Ishikawa (cell line): ENCODE results near the gene PTER.

Experiments used
- CEBPB ChIP-seq: IDR thresholded peaks from 2 replicates; pipeline ENCODE4 v1.6.1; 2012
- CREB1 ChIP-seq: IDR thresholded peaks from 2 replicates; pipeline ENCODE4 v1.6.1; 2012; ENCODE audit warnings: low read depth
- EGR1 ChIP-seq: IDR thresholded peaks from 2 replicates; pipeline ENCODE4 v1.6.1; 2012
- EP300 ChIP-seq: IDR thresholded peaks from 2 replicates; pipeline ENCODE4 v1.6.1; 2012; ENCODE audit warnings: borderline replicate concordance
- FOXM1 ChIP-seq: IDR thresholded peaks from 2 replicates; pipeline ENCODE4 v1.6.1; 2012; ENCODE audit warnings: low read depth, borderline replicate concordance
- RAD21 ChIP-seq: IDR thresholded peaks from 2 replicates; pipeline ENCODE4 v1.6.1; 2012; ENCODE audit warnings: low read depth
- REST ChIP-seq: IDR thresholded peaks from 2 replicates; pipeline ENCODE4 v1.6.1; 2012; ENCODE audit warnings: low read depth, mild to moderate bottlenecking
- TAF1 ChIP-seq: IDR thresholded peaks from 2 replicates; pipeline ENCODE4 v1.6.1; 2012; ENCODE audit warnings: low read depth, mild to moderate bottlenecking
- TCF12 ChIP-seq: IDR thresholded peaks from 2 replicates; pipeline ENCODE4 v1.6.1; 2012; ENCODE audit warnings: low read depth
- TEAD4 ChIP-seq: IDR thresholded peaks from 2 replicates; pipeline ENCODE4 v1.6.1; 2012
- YY1 ChIP-seq: IDR thresholded peaks from 2 replicates; pipeline ENCODE4 v1.6.1; 2012; ENCODE audit warnings: low read depth
- ZBTB7A ChIP-seq: IDR thresholded peaks from 2 replicates; pipeline ENCODE4 v1.6.1; 2012; ENCODE audit warnings: low read depth
- TF ChIP-seq, protein P1 (sequence below): IDR thresholded peaks from 2 replicates; pipeline ENCODE4 v1.6.1; 2012
- TF ChIP-seq, protein P2 (sequence below): IDR thresholded peaks from 2 replicates; pipeline ENCODE4 v1.6.1; 2012

GRCh38 chr10:16425449-16425848 is 11.4 kb upstream of the PTER start:
- TF ChIP-seq REST: no peak
- no peak for TF ChIP-seq FOXM1
- TF ChIP-seq TCF12: no peak
- TF ChIP-seq, protein P1, sequence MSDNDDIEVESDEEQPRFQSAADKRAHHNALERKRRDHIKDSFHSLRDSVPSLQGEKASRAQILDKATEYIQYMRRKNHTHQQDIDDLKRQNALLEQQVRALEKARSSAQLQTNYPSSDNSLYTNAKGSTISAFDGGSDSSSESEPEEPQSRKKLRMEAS: no peak
- TF ChIP-seq TAF1: no peak
- no peak for TF ChIP-seq EGR1
- TF ChIP-seq YY1: no peak
- TF ChIP-seq RAD21: no peak
- no peak for TF ChIP-seq CEBPB
- TF ChIP-seq EP300: no peak
- TF ChIP-seq, protein P2, sequence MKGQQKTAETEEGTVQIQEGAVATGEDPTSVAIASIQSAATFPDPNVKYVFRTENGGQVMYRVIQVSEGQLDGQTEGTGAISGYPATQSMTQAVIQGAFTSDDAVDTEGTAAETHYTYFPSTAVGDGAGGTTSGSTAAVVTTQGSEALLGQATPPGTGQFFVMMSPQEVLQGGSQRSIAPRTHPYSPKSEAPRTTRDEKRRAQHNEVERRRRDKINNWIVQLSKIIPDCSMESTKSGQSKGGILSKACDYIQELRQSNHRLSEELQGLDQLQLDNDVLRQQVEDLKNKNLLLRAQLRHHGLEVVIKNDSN: no peak
- no peak for TF ChIP-seq CREB1
- no peak for TF ChIP-seq TEAD4
- no peak for TF ChIP-seq ZBTB7A
